T-helper 2 cell (primary cell): ENCODE results near the gene TSPAN1.
A peak's percentile ranks its signal among the peaks of the same experiment; 100 is the strongest.

Experiments
- DNase-seq, 5 experiments: peaks; one replicate each; pipeline versions ENCODE4 v3.0.0 to v3.0.0-alpha.2; 2012 to 2022

Gene TSPAN1

GRCh38 chr1:46160212-46160611 lies 14.7 kb upstream of the TSPAN1 start:
- no peak for DNase-seq

GRCh38 chr1:46166521-46167462 lies 8.1 kb upstream of the TSPAN1 start:
- DNase-seq: peak in 3 of 5 experiments; percentile 3 to 61 (median 12)

- no peak for DNase-seq
Observed at GRCh38 chr1:46168477-46168876, 6.4 kb upstream of the TSPAN1 start.

GRCh38 chr1:46169811-46170454 lies 5.0 kb upstream of the TSPAN1 start:
- no peak for DNase-seq

- DNase-seq: no peak
Observed at GRCh38 chr1:46171351-46171750, 3.5 kb upstream of the TSPAN1 start.

GRCh38 chr1:46171871-46172270 lies 3.0 kb upstream of the TSPAN1 start:
- no peak for DNase-seq

GRCh38 chr1:46172321-46172720 lies 2.6 kb upstream of the TSPAN1 start:
- no peak for DNase-seq

GRCh38 chr1:46173361-46173856 lies 1.5 kb upstream of the TSPAN1 start:
- DNase-seq: no peak

GRCh38 chr1:46175243-46175642 lies 356 bp downstream of the TSPAN1 start:
- DNase-seq: no peak

- DNase-seq: no peak
Observed at GRCh38 chr1:46176211-46176865, 1.5 kb downstream of the TSPAN1 start, which contains the start of gene P3R3URF. P3R3URF (minus strand) TSS chr1:46176488; CDS start chr1:46176471, 17 bp downstream.

- DNase-seq: peak in 4 of 5 experiments; percentile 30 to 64 (median 42)
Observed at GRCh38 chr1:46179138-46180081, 4.5 kb downstream of the TSPAN1 start.

GRCh38 chr1:46180082-46180616 lies 5.3 kb downstream of the TSPAN1 start:
- DNase-seq: no peak

GRCh38 chr1:46181343-46182260 lies 6.7 kb downstream of the TSPAN1 start:
- DNase-seq: no peak

- no peak for DNase-seq
Observed at GRCh38 chr1:46183079-46183847, 8.4 kb downstream of the TSPAN1 start.

GRCh38 chr1:46183926-46184557 lies 9.2 kb downstream of the TSPAN1 start:
- no peak for DNase-seq

- peak in 1 of 5 experiments; percentile 64 for DNase-seq
Observed at GRCh38 chr1:46184920-46185658, 10.2 kb downstream of the TSPAN1 start.

- no peak for DNase-seq
Observed at GRCh38 chr1:46186076-46186475, 11.2 kb downstream of the TSPAN1 start.

GRCh38 chr1:46187106-46187869 lies 12.4 kb downstream of the TSPAN1 start:
- no peak for DNase-seq
